MCF 10A (cell line): ENCODE measurements around the gene ZNF649. TPM values are rescaled to one million over a fixed set of nuclear protein-coding genes. Genes with fewer than 3 reads are reported as not detected.
"Not testable (repeated sequence)": the region's sequence is repeated elsewhere in the genome, so short reads cannot be mapped to it uniquely, and the experiment has no call there.

Experiments used
- BruUV-seq: library from RNA; stranded (reverse); fragments of 400-500 nt; replicated peaks from 2 replicates; lab custom pipeline; 2021; lab: Mats Ljungman, UMichigan
- CTCF ChIA-PET: fragments of 300-600 bp; sonication (Branson Sonifier 250); formaldehyde crosslinking; extraction: SDS; loops from one replicate; lab custom pipeline; 2021; ENCODE audit warnings: antibody characterized with exemption, inconsistent platforms; lab: Yijun Ruan, JAX
- POLR2A ChIA-PET: fragments of 300-600, 350-650 bp; sonication (Branson Sonifier 250); formaldehyde crosslinking; extraction: SDS; loops from one replicate; lab custom pipeline; 2020; ENCODE audit warnings: antibody characterized with exemption, inconsistent platforms; lab: Yijun Ruan, JAX
- DNase-seq: peaks from one replicate; pipeline ENCODE4 v3.0.0-alpha.2; 2018; ENCODE audit not compliant: unreplicated experiment
- H3K27ac Mint-ChIP-seq: one replicate; pipeline ENCODE4 v1.8.0; 2022; ENCODE audit warnings: mild to moderate bottlenecking, low read depth, mixed read lengths; ENCODE audit not compliant: unreplicated experiment
- H3K27me3 Mint-ChIP-seq: one replicate; pipeline ENCODE4 v1.8.0; 2022; ENCODE audit warnings: mixed read lengths; ENCODE audit not compliant: insufficient read depth, unreplicated experiment
- H3K36me3 Mint-ChIP-seq: one replicate; pipeline ENCODE4 v1.8.0; 2022; ENCODE audit warnings: mild to moderate bottlenecking, moderate library complexity, mixed read lengths; ENCODE audit not compliant: insufficient read depth, unreplicated experiment
- H3K4me1 Mint-ChIP-seq: one replicate; pipeline ENCODE4 v1.8.0; 2022; ENCODE audit warnings: mixed read lengths; ENCODE audit not compliant: insufficient read depth, unreplicated experiment
- H3K4me3 Mint-ChIP-seq: one replicate; pipeline ENCODE4 v1.8.0; 2022; ENCODE audit warnings: mild to moderate bottlenecking, moderate library complexity, mixed read lengths; ENCODE audit not compliant: unreplicated experiment
- H3K9me3 Mint-ChIP-seq: one replicate; pipeline ENCODE4 v1.8.0; 2022; ENCODE audit warnings: mixed read lengths; ENCODE audit not compliant: unreplicated experiment
- intact Hi-C: fragments of 100-400 bp; cut with micrococcal nuclease; formaldehyde crosslinking; loops from 2 replicates; pipeline ENCODE4 v1.14.1; 2022
- total RNA-seq: library from RNA; stranded (reverse); gene quantifications from 2 replicates; pipeline ENCODE4 v1.2.3, GENCODE V29; 2022
- TF ChIP-seq, protein P1 (sequence below): fragments of 200-600 bp; IDR thresholded peaks from one replicate; pipeline ENCODE4 v1.8.0; 2022; ENCODE audit warnings: antibody characterized with exemption, mild to moderate bottlenecking; ENCODE audit not compliant: unreplicated experiment

Gene ZNF649
- total RNA-seq, 1 experiment from 2014 or later: 9.5 TPM

DNA sequence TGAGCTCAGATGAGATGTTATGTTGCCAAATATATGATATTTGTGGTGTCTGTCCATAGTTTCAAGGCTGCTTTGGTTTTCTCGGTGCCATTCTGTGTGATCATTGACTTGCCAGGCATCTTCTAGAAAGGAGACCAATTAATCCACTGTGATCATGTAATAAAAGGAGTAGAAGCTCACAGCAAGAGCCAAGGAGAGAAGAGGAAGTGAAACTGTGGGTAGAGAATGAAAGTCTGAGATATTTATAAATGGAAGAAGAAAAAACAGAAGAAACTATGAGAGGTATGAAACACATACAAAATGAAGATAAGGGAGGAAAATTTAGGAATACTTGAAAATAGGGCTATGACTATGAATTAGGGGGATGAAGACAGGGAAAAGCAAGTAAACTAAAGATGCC is 11.3 kb upstream of the ZNF649 start:
- TF ChIP-seq, protein P1, sequence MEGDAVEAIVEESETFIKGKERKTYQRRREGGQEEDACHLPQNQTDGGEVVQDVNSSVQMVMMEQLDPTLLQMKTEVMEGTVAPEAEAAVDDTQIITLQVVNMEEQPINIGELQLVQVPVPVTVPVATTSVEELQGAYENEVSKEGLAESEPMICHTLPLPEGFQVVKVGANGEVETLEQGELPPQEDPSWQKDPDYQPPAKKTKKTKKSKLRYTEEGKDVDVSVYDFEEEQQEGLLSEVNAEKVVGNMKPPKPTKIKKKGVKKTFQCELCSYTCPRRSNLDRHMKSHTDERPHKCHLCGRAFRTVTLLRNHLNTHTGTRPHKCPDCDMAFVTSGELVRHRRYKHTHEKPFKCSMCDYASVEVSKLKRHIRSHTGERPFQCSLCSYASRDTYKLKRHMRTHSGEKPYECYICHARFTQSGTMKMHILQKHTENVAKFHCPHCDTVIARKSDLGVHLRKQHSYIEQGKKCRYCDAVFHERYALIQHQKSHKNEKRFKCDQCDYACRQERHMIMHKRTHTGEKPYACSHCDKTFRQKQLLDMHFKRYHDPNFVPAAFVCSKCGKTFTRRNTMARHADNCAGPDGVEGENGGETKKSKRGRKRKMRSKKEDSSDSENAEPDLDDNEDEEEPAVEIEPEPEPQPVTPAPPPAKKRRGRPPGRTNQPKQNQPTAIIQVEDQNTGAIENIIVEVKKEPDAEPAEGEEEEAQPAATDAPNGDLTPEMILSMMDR: no peak
- H3K27ac Mint-ChIP-seq: no peak overlapping the region
- POLR2A ChIA-PET: no interaction called here
- no TSS peak for BruUV-seq
- CTCF ChIA-PET: interaction anchor here (0.7 to 1.0 kb wide), 3 partner anchors 222 to 833 kb away, joined by 3 to 9 read pairs (median 4); no protein-coding TSS in a partner anchor
- no peaks in the 10 kb centered on the region for H3K27me3 Mint-ChIP-seq
- H3K4me1 Mint-ChIP-seq: no peaks in the 10 kb centered on the region
- no peak overlapping the region for H3K4me3 Mint-ChIP-seq
- no peak for DNase-seq
- no peaks in the 10 kb centered on the region for H3K36me3 Mint-ChIP-seq
- intact Hi-C loops: no loop called here
- peaks cover 20% of the 10 kb centered on the region for H3K9me3 Mint-ChIP-seq

DNA sequence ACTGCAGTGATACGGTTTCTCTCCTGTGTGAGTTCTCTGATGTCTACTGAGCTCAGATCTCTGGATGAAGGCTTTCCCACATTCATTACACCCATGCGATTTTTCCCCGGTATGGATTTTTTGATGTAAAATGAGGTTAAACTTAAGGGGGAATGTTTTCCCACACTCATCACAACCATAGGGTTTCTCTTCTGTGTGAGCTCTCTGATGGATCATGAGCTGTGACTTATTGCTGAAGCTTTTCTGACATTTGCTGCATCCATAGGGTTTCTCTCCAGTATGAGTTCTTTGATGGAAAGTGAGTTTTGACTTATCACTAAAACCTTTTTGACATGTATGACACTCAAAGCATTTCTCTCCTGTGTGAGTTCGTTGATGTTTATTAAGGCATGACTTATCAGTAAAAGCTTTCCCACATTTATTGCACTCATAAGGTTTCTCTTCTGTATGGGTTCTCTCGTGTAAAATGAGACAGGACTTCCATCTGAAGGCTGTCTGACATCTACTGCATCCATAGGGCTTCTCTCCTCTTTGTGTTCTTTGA is 10.6 kb upstream of the ZNF649 start:
- BruUV-seq: no TSS peak
- no peak overlapping the region for H3K27ac Mint-ChIP-seq
- H3K4me3 Mint-ChIP-seq: no peak overlapping the region
- peaks cover 14% of the 10 kb centered on the region for H3K9me3 Mint-ChIP-seq
- ChIA-PET POLR2A (interaction anchor here (1.4 kb wide), 1 partner anchor 92 kb away, joined by 3 read pairs; no protein-coding TSS in a partner anchor), CTCF (interaction anchor here (0.7 to 1.0 kb wide), 3 partner anchors 12 to 635 kb away, joined by 3 to 9 read pairs (median 4); partner anchors contain the start of gene ZNF613)
- intact Hi-C loops: no loop called here
- no peaks in the 10 kb centered on the region for H3K36me3 Mint-ChIP-seq
- no peak for DNase-seq
- H3K27me3 Mint-ChIP-seq: no peaks in the 10 kb centered on the region
- no peaks in the 10 kb centered on the region for H3K4me1 Mint-ChIP-seq
- TF ChIP-seq, protein P1: no peak

DNA sequence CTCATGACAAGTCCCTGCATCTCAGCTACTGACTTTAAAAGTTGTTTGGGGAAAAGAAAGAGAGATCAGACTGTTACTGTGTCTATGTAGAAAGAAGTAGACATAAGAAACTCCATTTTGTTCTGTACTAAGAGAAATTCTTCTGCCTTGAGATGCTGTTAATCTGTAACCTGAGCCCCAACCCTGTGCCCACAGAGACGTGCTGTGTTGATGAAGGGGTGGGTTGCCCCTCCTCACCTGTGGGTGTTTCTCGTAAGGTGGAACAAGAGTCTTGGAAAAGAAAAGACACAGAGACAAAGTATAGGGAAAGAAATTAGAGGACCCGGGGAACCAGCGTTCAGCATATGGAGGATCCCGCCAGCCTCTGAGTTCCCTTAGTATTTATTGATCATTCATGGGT is 3.2 kb upstream of the ZNF649 start:
- CTCF ChIA-PET, POLR2A ChIA-PET, H3K4me3 Mint-ChIP-seq, BruUV-seq, H3K4me1 Mint-ChIP-seq, H3K36me3 Mint-ChIP-seq, H3K27ac Mint-ChIP-seq, DNase-seq, intact Hi-C loops, H3K27me3 Mint-ChIP-seq: not testable (repeated sequence)
- H3K9me3 Mint-ChIP-seq: peaks cover 16% of the 10 kb centered on the region

GRCh38 chr19:51906108-51906507 is 1.3 kb upstream of the ZNF649 start:
- CTCF ChIA-PET, intact Hi-C loops, BruUV-seq, H3K27ac Mint-ChIP-seq, H3K4me1 Mint-ChIP-seq, H3K27me3 Mint-ChIP-seq, H3K4me3 Mint-ChIP-seq, POLR2A ChIA-PET, DNase-seq: not testable (repeated sequence)
- peaks cover 16% of the 10 kb centered on the region for H3K9me3 Mint-ChIP-seq
- H3K36me3 Mint-ChIP-seq: peaks cover 12% of the 10 kb centered on the region

DNA sequence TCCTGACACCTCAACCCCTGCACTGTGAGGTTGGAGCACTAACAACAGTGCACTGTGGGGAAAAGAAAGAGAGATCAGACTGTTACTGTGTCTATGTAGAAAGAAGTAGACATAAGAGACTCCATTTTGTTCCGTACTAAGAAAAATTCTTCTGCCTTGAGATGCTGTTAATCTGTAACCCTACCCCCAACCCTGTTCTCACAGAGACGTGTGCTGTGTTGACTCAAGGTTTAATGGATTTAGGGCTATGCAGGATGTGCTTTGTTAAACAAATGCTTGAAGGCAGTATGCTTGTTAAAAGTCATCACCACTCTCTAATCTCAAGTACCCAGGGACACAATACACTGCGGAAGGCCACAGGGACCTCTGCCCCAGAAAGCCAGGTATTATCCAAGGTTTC is 822 bp upstream of the ZNF649 start:
- H3K36me3 Mint-ChIP-seq: peaks cover 12% of the 10 kb centered on the region

More for the DNA sequence above, 822 bp upstream of the ZNF649 start:
- H3K27me3 Mint-ChIP-seq, POLR2A ChIA-PET, H3K4me3 Mint-ChIP-seq, BruUV-seq, H3K4me1 Mint-ChIP-seq, CTCF ChIA-PET, H3K27ac Mint-ChIP-seq, DNase-seq, intact Hi-C loops: not testable (repeated sequence)
- peaks cover 16% of the 10 kb centered on the region for H3K9me3 Mint-ChIP-seq
